Measurements from ENCODE around the gene FFAR1.

DNA sequence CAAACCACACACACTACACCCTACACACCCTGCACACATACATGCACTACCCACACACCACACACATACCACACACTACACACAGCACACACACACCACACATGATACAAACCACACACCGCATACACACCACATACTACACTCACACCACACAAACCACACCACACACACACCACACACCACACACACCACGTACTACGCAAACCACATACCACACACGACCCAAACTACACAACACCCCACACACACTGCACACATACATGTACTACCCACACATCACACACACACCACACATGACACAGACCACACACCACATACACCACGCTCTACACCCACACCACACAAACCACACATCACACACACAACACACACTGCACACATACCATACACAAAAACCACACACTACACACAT is 49.1 kb upstream of the FFAR1 start:
- TF ChIP-seq, protein P1, sequence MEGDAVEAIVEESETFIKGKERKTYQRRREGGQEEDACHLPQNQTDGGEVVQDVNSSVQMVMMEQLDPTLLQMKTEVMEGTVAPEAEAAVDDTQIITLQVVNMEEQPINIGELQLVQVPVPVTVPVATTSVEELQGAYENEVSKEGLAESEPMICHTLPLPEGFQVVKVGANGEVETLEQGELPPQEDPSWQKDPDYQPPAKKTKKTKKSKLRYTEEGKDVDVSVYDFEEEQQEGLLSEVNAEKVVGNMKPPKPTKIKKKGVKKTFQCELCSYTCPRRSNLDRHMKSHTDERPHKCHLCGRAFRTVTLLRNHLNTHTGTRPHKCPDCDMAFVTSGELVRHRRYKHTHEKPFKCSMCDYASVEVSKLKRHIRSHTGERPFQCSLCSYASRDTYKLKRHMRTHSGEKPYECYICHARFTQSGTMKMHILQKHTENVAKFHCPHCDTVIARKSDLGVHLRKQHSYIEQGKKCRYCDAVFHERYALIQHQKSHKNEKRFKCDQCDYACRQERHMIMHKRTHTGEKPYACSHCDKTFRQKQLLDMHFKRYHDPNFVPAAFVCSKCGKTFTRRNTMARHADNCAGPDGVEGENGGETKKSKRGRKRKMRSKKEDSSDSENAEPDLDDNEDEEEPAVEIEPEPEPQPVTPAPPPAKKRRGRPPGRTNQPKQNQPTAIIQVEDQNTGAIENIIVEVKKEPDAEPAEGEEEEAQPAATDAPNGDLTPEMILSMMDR (IDR thresholded peaks at IDR 0.05), result no peak
- no peak for TF ChIP-seq POLR2A (IDR thresholded peaks at IDR 0.05)
- no peak for TF ChIP-seq POLR2AphosphoS5 (IDR thresholded peaks at IDR 0.05)

All from upper lobe of left lung (tissue), 4 donors.